Measurements from ENCODE around the gene PGLYRP2. TPM values are rescaled to one million over a fixed set of nuclear protein-coding genes. Genes with fewer than 3 reads are reported as not detected.

The PGLYRP2 gene
- total RNA-seq, 1 experiment from 2014 or later = not detected

- Histone ChIP-seq H4K20me1 (ENCODE audit: low read length) (no peaks in the 10 kb centered on the region), H3K9me2 (replicated peaks; ENCODE audit: low read length) (no peaks in the 10 kb centered on the region), H3K4me3 (ENCODE audit: low read length) (no peak overlapping the region), H3F3A (ENCODE audit: low read length, unreplicated experiment) (no peaks in the 10 kb centered on the region), H2AFZ (ENCODE audit: low read length) (no peak overlapping the region), H3K27ac (ENCODE audit: low read length) (no peak overlapping the region), H3K36me3 (ENCODE audit: low read depth, low read length) (no peaks in the 10 kb centered on the region), H3K27me3 (ENCODE audit: low read length) (no peaks in the 10 kb centered on the region), H3K79me2 (ENCODE audit: low read length) (no peaks in the 10 kb centered on the region), H3K9me3 (ENCODE audit: low read length) (no peaks in the 10 kb centered on the region), H3K4me2 (ENCODE audit: low read length) (no peak overlapping the region), H3K9ac (ENCODE audit: low read length) (no peak overlapping the region), H3K4me1 (ENCODE audit: insufficient read depth, low read length) (0 out of 2 replicates have a peak, but pooled peaks cover under 1% of the 10 kb centered on the region)
- ChIA-PET CTCF (no interaction called here), POLR2A (ENCODE audit: unreplicated experiment) (no interaction called here)
- no peak for DNase-seq
- no TSS peak for BruUV-seq (replicated peaks)
- no peak for ATAC-seq
- TF ChIP-seq EZH2 (IDR thresholded peaks at IDR 0.05; ENCODE audit: low read length, unreplicated experiment) = no peak
- intact Hi-C loops (cut with micrococcal nuclease) = no loop called here
These were observed 35.5 kb downstream of the PGLYRP2 start for GRCh38 chr19:15443838-15444237.

- TF ChIP-seq EZH2phosphoT487 (IDR thresholded peaks at IDR 0.05; ENCODE audit: borderline replicate concordance, low read length) (no peak), EZH2 (IDR thresholded peaks at IDR 0.05; ENCODE audit: low read length, unreplicated experiment) (no peak), CTCF (conservative IDR thresholded peaks at IDR 0.05; ENCODE audit: low read depth, low read length) (no peak)
- H3K4me3 ChIP-seq (ENCODE audit: low read length) = no peak overlapping the region
- no peaks in the 10 kb centered on the region for H3K36me3 ChIP-seq (ENCODE audit: low read depth, low read length)
- H3K79me2 ChIP-seq (ENCODE audit: low read length) = no peaks in the 10 kb centered on the region
- DNase-seq (no peak), ATAC-seq (no peak)
- H3F3A ChIP-seq (ENCODE audit: low read length, unreplicated experiment) = no peaks in the 10 kb centered on the region
- H3K9ac ChIP-seq (ENCODE audit: low read length) = no peak overlapping the region
- no peak overlapping the region for H2AFZ ChIP-seq (ENCODE audit: low read length)
- no peak overlapping the region for H3K4me2 ChIP-seq (ENCODE audit: low read length)
- ChIA-PET CTCF (no interaction called here), POLR2A (ENCODE audit: unreplicated experiment) (no interaction called here)
- no peaks in the 10 kb centered on the region for H3K9me3 ChIP-seq (ENCODE audit: low read length)
- no peak overlapping the region for H3K27ac ChIP-seq (ENCODE audit: low read length)
- no peaks in the 10 kb centered on the region for H3K9me2 ChIP-seq (replicated peaks; ENCODE audit: low read length)
- no peaks in the 10 kb centered on the region for H3K4me1 ChIP-seq (ENCODE audit: insufficient read depth, low read length)
- no peaks in the 10 kb centered on the region for H3K27me3 ChIP-seq (ENCODE audit: low read length)
- BruUV-seq (replicated peaks) = no TSS peak
- intact Hi-C loops (cut with micrococcal nuclease) = no loop called here
- H4K20me1 ChIP-seq (ENCODE audit: low read length) = no peaks in the 10 kb centered on the region
These were observed 36.0 kb downstream of the PGLYRP2 start for GRCh38 chr19:15443325-15443724.

GRCh38 chr19:15442142-15442920 is 37.0 kb downstream of the PGLYRP2 start:
- no peak overlapping the region for H3K9ac ChIP-seq (ENCODE audit: low read length)
- BruUV-seq (replicated peaks) = no TSS peak
- H3K4me3 ChIP-seq (ENCODE audit: low read length) = no peak overlapping the region
- no peak overlapping the region for H3K4me2 ChIP-seq (ENCODE audit: low read length)
- no peak for ATAC-seq
- H3K27ac ChIP-seq (ENCODE audit: low read length) = no peak overlapping the region
- H4K20me1 ChIP-seq (ENCODE audit: low read length) = no peaks in the 10 kb centered on the region
- H2AFZ ChIP-seq (ENCODE audit: low read length) = no peak overlapping the region
- no peaks in the 10 kb centered on the region for H3K9me2 ChIP-seq (replicated peaks; ENCODE audit: low read length)
- no peaks in the 10 kb centered on the region for H3K4me1 ChIP-seq (ENCODE audit: insufficient read depth, low read length)
- TF ChIP-seq CTCF (conservative IDR thresholded peaks at IDR 0.05; ENCODE audit: low read depth, low read length) (no peak), EZH2phosphoT487 (IDR thresholded peaks at IDR 0.05; ENCODE audit: borderline replicate concordance, low read length) (no peak), EZH2 (IDR thresholded peaks at IDR 0.05; ENCODE audit: low read length, unreplicated experiment) (no peak)
- H3K9me3 ChIP-seq (ENCODE audit: low read length) = no peaks in the 10 kb centered on the region
- ChIA-PET POLR2A (ENCODE audit: unreplicated experiment) (no interaction called here), CTCF (no interaction called here)
- no peaks in the 10 kb centered on the region for H3F3A ChIP-seq (ENCODE audit: low read length, unreplicated experiment)
- no peaks in the 10 kb centered on the region for H3K27me3 ChIP-seq (ENCODE audit: low read length)
- intact Hi-C loops (cut with micrococcal nuclease) = no loop called here
- no peaks in the 10 kb centered on the region for H3K36me3 ChIP-seq (ENCODE audit: low read depth, low read length)
- DNase-seq = no peak
- H3K79me2 ChIP-seq (ENCODE audit: low read length) = no peaks in the 10 kb centered on the region

Data from PC-3 (cell line).